ENCODE data around the gene MDFI.

- TF ChIP-seq JUNB (IDR thresholded peaks at IDR 0.05; ENCODE audit: unreplicated experiment), result no peak
- TF ChIP-seq CTCF (conservative IDR thresholded peaks at IDR 0.05; ENCODE audit: low read depth in 2 of 2), result no peak
- TF ChIP-seq EZH2 (IDR thresholded peaks at IDR 0.05; ENCODE audit: low read depth, unreplicated experiment), result no peak
- no peak for TF ChIP-seq EZH2phosphoT487 (IDR thresholded peaks at IDR 0.05; ENCODE audit: unreplicated experiment)
- TF ChIP-seq POLR2AphosphoS5 (IDR thresholded peaks at IDR 0.05; ENCODE audit: low read depth), result no peak
- TF ChIP-seq CREB1 (CRISPR knock-in tag; IDR thresholded peaks at IDR 0.05; ENCODE audit: low read depth), result no peak
- no peak for TF ChIP-seq ETS1 (IDR thresholded peaks at IDR 0.05)
- TF ChIP-seq REST (IDR thresholded peaks at IDR 0.05; ENCODE audit: unreplicated experiment), result no peak
- no peak for TF ChIP-seq ZNF114 (CRISPR knock-in tag; IDR thresholded peaks at IDR 0.05)
- no peak for TF ChIP-seq STAT1 (IDR thresholded peaks at IDR 0.05; ENCODE audit: unreplicated experiment)
- no peak for TF ChIP-seq ZNF462 (CRISPR knock-in tag; IDR thresholded peaks at IDR 0.05)
- TF ChIP-seq ZNF331 (CRISPR knock-in tag; IDR thresholded peaks at IDR 0.05; ENCODE audit: low read depth), result no peak
Observed at GRCh38 chr6:41702089-41702745, 63.9 kb downstream of the MDFI start.
